ENCODE data around the gene FHOD3.

DNA sequence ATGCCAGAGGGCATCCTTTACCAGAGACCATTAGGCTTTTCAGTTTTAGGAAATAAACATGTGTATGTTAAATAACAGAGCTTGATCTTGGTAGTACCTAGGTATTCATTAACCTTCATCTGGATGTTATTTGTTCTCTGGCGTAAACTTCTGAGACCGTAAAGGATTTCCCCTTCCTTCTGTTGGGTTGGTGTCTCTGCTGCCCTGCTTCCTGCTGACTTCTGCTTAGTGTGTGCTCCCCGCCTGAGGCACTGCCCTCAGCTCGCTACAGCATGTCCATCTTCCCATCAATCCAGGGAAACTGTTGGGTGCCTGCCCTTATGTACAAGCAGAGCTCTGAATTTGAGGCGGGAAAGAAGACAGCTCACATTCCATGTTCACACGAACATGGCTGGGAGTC, 353.4 kb downstream of the FHOD3 start:
- TF ChIP-seq, protein P1, sequence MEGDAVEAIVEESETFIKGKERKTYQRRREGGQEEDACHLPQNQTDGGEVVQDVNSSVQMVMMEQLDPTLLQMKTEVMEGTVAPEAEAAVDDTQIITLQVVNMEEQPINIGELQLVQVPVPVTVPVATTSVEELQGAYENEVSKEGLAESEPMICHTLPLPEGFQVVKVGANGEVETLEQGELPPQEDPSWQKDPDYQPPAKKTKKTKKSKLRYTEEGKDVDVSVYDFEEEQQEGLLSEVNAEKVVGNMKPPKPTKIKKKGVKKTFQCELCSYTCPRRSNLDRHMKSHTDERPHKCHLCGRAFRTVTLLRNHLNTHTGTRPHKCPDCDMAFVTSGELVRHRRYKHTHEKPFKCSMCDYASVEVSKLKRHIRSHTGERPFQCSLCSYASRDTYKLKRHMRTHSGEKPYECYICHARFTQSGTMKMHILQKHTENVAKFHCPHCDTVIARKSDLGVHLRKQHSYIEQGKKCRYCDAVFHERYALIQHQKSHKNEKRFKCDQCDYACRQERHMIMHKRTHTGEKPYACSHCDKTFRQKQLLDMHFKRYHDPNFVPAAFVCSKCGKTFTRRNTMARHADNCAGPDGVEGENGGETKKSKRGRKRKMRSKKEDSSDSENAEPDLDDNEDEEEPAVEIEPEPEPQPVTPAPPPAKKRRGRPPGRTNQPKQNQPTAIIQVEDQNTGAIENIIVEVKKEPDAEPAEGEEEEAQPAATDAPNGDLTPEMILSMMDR (IDR thresholded peaks at IDR 0.05): no peak
- TF ChIP-seq POLR2AphosphoS5 (IDR thresholded peaks at IDR 0.05; ENCODE audit: low read depth, low read length) (no peak), SIN3A (IDR thresholded peaks at IDR 0.05; ENCODE audit: borderline replicate concordance, insufficient read depth, low read depth, low read length) (no peak)
- TF ChIP-seq, protein P2, sequence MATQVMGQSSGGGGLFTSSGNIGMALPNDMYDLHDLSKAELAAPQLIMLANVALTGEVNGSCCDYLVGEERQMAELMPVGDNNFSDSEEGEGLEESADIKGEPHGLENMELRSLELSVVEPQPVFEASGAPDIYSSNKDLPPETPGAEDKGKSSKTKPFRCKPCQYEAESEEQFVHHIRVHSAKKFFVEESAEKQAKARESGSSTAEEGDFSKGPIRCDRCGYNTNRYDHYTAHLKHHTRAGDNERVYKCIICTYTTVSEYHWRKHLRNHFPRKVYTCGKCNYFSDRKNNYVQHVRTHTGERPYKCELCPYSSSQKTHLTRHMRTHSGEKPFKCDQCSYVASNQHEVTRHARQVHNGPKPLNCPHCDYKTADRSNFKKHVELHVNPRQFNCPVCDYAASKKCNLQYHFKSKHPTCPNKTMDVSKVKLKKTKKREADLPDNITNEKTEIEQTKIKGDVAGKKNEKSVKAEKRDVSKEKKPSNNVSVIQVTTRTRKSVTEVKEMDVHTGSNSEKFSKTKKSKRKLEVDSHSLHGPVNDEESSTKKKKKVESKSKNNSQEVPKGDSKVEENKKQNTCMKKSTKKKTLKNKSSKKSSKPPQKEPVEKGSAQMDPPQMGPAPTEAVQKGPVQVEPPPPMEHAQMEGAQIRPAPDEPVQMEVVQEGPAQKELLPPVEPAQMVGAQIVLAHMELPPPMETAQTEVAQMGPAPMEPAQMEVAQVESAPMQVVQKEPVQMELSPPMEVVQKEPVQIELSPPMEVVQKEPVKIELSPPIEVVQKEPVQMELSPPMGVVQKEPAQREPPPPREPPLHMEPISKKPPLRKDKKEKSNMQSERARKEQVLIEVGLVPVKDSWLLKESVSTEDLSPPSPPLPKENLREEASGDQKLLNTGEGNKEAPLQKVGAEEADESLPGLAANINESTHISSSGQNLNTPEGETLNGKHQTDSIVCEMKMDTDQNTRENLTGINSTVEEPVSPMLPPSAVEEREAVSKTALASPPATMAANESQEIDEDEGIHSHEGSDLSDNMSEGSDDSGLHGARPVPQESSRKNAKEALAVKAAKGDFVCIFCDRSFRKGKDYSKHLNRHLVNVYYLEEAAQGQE (IDR thresholded peaks at IDR 0.05; ENCODE audit: insufficient read depth in 1 of 2, low read depth in 2 of 2, low read length in 1 of 2): no peak

Measured in Panc1 (cell line).